Colonic mucosa (tissue), 4 donors: Measurements from ENCODE around the gene RWDD4. TPM values are rescaled to one million over a fixed set of nuclear protein-coding genes. Genes with fewer than 3 reads are reported as not detected.

Experiments
- DNase-seq: peaks from one replicate; pipeline ENCODE4 v3.0.0-alpha.2; 2020
- H3K27ac ChIP-seq: fragments of 200-600 bp; one replicate; pipeline ENCODE4 v1.8.0; 2021
- H3K27me3 ChIP-seq: fragments of 200-600 bp; one replicate; pipeline ENCODE4 v1.8.0; 2021
- H3K36me3 ChIP-seq: fragments of 200-600 bp; one replicate; pipeline ENCODE4 v1.8.0; 2021
- H3K4me1 ChIP-seq: fragments of 200-600 bp; one replicate; pipeline ENCODE4 v1.8.0; 2021; ENCODE audit warnings: mild to moderate bottlenecking
- H3K4me3 ChIP-seq: fragments of 200-600 bp; one replicate; pipeline ENCODE4 v1.8.0; 2021
- H3K9ac ChIP-seq, 2 donors: one replicate each; pipeline ENCODE4 v1.7.0; 2013; ENCODE audit warnings: control low read depth in 2 of 2, low read depth in 2 of 2, low read length in 2 of 2
- H3K9me3 ChIP-seq: fragments of 200-600 bp; one replicate; pipeline ENCODE4 v1.8.0; 2021
- CTCF ChIP-seq: fragments of 200-600 bp; IDR thresholded peaks from one replicate; pipeline ENCODE4 v1.8.0; 2022; ENCODE audit warnings: antibody characterized with exemption, mild to moderate bottlenecking
- intact Hi-C: fragments of 100-400 bp; cut with DNase I; formaldehyde crosslinking; loops from one replicate; pipeline ENCODE4 v1.14.1; 2022
- total RNA-seq, 2 donors: library from RNA; stranded (reverse); fragmentation: NEBNext Ultra II Directional in 1 of 2; extraction: Animal tissue kit (Norgen Biotek cat#: 25700) in 1 of 2; gene quantifications; one replicate each; pipeline ENCODE4 v1.2.1, GENCODE V29; 2021
- donor health status: healthy.
- donor health status: DM: no; HTN: no; CAD: no.
- donor health status: DM: no; HTN: no; CAD: no.

The RWDD4 gene
- total RNA-seq, 2 donors from 2014 or later = 17.1 to 19.3 TPM

GRCh38 chr4:183621875-183622274 lies 37.1 kb downstream of the RWDD4 start:
- no peak for TF ChIP-seq CTCF
- no peaks in the 10 kb centered on the region for H3K36me3 ChIP-seq
- H3K9me3 ChIP-seq = no peaks in the 10 kb centered on the region
- no peaks in the 10 kb centered on the region for H3K27me3 ChIP-seq
- H3K4me1 ChIP-seq = no peaks in the 10 kb centered on the region
- no peak overlapping the region for H3K9ac ChIP-seq
- H3K27ac ChIP-seq = no peak overlapping the region
- DNase-seq = no peak
- no peak overlapping the region for H3K4me3 ChIP-seq
- intact Hi-C loops = no loop called here

DNA sequence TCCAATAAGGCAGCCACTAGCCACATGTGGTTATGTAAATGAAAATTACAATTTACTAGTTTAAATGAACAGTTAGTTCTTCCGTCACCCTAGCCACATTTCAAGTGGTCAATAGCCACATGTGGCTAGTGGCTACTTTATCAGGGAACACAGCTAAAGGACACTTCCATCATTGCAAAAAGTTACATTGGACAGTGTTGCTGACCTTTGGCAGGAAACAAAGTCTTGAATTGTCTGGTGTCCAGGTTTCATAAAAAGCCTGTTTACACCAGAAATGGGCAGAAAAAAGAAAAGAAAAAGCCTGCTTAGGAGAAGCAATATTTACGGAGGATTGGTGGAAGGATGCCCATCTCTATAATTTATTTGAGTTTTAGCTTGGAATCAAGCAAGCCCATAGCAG lies 38.6 kb downstream of the RWDD4 start:
- Histone ChIP-seq H3K27ac (no peak overlapping the region), H3K9me3 (no peaks in the 10 kb centered on the region), H3K36me3 (no peaks in the 10 kb centered on the region), H3K27me3 (no peaks in the 10 kb centered on the region), H3K4me1 (no peaks in the 10 kb centered on the region), H3K9ac (no peak overlapping the region), H3K4me3 (no peak overlapping the region)
- TF ChIP-seq CTCF = no peak
- intact Hi-C loops = no loop called here
- DNase-seq = no peak

DNA sequence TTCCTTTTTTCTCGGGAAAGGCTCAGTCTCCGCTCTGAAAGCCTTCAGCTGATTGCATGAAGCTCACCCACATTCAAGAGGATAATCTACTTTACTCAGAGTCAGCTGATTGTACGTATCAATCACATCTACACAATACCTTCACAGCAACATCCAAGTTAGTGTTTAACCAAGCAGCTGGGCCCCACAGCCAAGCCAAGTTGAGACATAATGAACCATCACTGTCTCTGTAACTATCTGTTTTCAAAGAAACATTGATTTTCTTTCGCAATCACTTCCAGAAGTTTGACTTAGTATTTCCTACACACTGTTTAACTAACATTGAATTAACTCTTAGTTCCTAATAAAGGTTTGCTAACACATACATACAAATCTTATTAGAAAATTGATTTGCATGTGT lies 40.3 kb downstream of the RWDD4 start:
- no peak overlapping the region for H3K9ac ChIP-seq
- DNase-seq = no peak

GRCh38 chr4:183617075-183617474 lies 41.9 kb downstream of the RWDD4 start:
- Histone ChIP-seq H3K4me3 (no peak overlapping the region), H3K4me1 (no peaks in the 10 kb centered on the region), H3K27ac (no peak overlapping the region)

More for the DNA sequence above, 40.3 kb downstream of the RWDD4 start:
- intact Hi-C loops = no loop called here
- no peak overlapping the region for H3K27ac ChIP-seq
- H3K36me3 ChIP-seq = no peaks in the 10 kb centered on the region
- no peak overlapping the region for H3K4me3 ChIP-seq
- H3K27me3 ChIP-seq = no peaks in the 10 kb centered on the region
- H3K4me1 ChIP-seq = no peaks in the 10 kb centered on the region
- H3K9me3 ChIP-seq = no peaks in the 10 kb centered on the region
- no peak for TF ChIP-seq CTCF

GRCh38 chr4:183612329-183613250 lies 46.4 kb downstream of the RWDD4 start:
- intact Hi-C loops = no loop called here
- H3K4me1 ChIP-seq = no peaks in the 10 kb centered on the region
- H3K9ac ChIP-seq = no peak overlapping the region
- H3K27me3 ChIP-seq = no peaks in the 10 kb centered on the region
- H3K36me3 ChIP-seq = no peaks in the 10 kb centered on the region
- H3K27ac ChIP-seq = no peak overlapping the region
- no peak overlapping the region for H3K4me3 ChIP-seq
- no peak for DNase-seq
- no peak for TF ChIP-seq CTCF
- H3K9me3 ChIP-seq = no peaks in the 10 kb centered on the region

More at GRCh38 chr4:183617075-183617474, 41.9 kb downstream of the RWDD4 start:
- TF ChIP-seq CTCF = no peak
- no peak for DNase-seq
- Histone ChIP-seq H3K9ac (no peak overlapping the region), H3K27me3 (no peaks in the 10 kb centered on the region), H3K9me3 (no peaks in the 10 kb centered on the region), H3K36me3 (no peaks in the 10 kb centered on the region)
- intact Hi-C loops = no loop called here
